ENCODE data around the gene ALAD. TPM values are rescaled to one million over a fixed set of nuclear protein-coding genes. Genes with fewer than 3 reads are reported as not detected.
A peak's percentile ranks its signal among the peaks of the same experiment; 100 is the strongest.

Gene ALAD
- total and polyA plus RNA-seq, 9 of the 15 experiments (the other 6 are each of a cell fraction or from before 2014, with no cell fraction given) = 1.3 to 12.7 (median 6.8) TPM

DNA sequence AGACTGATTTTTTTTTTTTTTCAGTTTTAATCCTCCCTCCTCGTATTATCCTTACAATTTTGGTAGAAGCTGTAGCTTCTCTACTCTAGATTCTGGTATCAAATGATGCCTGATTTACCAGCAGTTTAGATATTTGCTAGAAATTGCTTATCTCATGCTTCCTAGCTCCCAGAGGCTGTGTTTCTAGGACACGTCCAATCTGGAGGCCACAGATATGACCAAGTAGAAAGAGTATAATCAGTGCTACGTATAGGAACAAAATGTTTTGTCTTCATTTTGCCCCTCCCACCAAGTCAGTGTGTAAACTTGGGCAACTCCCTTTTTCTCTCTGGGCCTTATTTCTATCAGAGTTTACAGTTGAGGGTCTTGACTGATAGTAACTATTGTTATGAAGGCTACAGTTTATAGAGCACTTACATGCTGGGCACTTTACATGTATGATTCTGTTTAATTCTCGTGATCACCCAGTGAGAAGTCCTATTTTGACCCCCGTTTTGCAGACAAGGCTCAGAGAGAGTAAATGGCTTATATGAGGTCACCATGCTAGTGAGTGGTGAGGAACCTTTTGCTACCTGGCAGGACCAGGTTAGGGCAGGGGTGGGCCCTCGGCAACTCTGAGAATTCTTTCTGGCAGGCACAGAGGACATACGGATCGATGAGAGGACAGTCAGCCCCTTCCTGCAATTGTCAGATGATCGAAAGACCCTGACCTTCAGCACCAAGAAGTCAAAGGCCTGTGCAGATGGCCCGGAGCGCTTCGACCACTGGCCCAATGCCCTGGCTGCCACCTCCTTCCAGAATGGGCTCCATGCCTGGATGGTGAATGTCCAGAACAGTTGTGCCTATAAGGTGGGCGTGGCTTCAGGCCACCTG lies 31.9 kb downstream of the ALAD start (continued):
- TF ChIP-seq, protein P1, sequence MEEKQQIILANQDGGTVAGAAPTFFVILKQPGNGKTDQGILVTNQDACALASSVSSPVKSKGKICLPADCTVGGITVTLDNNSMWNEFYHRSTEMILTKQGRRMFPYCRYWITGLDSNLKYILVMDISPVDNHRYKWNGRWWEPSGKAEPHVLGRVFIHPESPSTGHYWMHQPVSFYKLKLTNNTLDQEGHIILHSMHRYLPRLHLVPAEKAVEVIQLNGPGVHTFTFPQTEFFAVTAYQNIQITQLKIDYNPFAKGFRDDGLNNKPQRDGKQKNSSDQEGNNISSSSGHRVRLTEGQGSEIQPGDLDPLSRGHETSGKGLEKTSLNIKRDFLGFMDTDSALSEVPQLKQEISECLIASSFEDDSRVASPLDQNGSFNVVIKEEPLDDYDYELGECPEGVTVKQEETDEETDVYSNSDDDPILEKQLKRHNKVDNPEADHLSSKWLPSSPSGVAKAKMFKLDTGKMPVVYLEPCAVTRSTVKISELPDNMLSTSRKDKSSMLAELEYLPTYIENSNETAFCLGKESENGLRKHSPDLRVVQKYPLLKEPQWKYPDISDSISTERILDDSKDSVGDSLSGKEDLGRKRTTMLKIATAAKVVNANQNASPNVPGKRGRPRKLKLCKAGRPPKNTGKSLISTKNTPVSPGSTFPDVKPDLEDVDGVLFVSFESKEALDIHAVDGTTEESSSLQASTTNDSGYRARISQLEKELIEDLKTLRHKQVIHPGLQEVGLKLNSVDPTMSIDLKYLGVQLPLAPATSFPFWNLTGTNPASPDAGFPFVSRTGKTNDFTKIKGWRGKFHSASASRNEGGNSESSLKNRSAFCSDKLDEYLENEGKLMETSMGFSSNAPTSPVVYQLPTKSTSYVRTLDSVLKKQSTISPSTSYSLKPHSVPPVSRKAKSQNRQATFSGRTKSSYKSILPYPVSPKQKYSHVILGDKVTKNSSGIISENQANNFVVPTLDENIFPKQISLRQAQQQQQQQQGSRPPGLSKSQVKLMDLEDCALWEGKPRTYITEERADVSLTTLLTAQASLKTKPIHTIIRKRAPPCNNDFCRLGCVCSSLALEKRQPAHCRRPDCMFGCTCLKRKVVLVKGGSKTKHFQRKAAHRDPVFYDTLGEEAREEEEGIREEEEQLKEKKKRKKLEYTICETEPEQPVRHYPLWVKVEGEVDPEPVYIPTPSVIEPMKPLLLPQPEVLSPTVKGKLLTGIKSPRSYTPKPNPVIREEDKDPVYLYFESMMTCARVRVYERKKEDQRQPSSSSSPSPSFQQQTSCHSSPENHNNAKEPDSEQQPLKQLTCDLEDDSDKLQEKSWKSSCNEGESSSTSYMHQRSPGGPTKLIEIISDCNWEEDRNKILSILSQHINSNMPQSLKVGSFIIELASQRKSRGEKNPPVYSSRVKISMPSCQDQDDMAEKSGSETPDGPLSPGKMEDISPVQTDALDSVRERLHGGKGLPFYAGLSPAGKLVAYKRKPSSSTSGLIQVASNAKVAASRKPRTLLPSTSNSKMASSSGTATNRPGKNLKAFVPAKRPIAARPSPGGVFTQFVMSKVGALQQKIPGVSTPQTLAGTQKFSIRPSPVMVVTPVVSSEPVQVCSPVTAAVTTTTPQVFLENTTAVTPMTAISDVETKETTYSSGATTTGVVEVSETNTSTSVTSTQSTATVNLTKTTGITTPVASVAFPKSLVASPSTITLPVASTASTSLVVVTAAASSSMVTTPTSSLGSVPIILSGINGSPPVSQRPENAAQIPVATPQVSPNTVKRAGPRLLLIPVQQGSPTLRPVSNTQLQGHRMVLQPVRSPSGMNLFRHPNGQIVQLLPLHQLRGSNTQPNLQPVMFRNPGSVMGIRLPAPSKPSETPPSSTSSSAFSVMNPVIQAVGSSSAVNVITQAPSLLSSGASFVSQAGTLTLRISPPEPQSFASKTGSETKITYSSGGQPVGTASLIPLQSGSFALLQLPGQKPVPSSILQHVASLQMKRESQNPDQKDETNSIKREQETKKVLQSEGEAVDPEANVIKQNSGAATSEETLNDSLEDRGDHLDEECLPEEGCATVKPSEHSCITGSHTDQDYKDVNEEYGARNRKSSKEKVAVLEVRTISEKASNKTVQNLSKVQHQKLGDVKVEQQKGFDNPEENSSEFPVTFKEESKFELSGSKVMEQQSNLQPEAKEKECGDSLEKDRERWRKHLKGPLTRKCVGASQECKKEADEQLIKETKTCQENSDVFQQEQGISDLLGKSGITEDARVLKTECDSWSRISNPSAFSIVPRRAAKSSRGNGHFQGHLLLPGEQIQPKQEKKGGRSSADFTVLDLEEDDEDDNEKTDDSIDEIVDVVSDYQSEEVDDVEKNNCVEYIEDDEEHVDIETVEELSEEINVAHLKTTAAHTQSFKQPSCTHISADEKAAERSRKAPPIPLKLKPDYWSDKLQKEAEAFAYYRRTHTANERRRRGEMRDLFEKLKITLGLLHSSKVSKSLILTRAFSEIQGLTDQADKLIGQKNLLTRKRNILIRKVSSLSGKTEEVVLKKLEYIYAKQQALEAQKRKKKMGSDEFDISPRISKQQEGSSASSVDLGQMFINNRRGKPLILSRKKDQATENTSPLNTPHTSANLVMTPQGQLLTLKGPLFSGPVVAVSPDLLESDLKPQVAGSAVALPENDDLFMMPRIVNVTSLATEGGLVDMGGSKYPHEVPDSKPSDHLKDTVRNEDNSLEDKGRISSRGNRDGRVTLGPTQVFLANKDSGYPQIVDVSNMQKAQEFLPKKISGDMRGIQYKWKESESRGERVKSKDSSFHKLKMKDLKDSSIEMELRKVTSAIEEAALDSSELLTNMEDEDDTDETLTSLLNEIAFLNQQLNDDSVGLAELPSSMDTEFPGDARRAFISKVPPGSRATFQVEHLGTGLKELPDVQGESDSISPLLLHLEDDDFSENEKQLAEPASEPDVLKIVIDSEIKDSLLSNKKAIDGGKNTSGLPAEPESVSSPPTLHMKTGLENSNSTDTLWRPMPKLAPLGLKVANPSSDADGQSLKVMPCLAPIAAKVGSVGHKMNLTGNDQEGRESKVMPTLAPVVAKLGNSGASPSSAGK (IDR thresholded peaks at IDR 0.05) = no peak
- TF ChIP-seq SLC30A9 (CRISPR knock-in tag; IDR thresholded peaks at IDR 0.05) = no peak
- TF ChIP-seq RBM14 (IDR thresholded peaks at IDR 0.05; ENCODE audit: borderline replicate concordance, insufficient read depth, low read depth, low read length) = no peak
- no peak for TF ChIP-seq ZNF668 (CRISPR knock-in tag; IDR thresholded peaks at IDR 0.05)
- TF ChIP-seq, protein P2, sequence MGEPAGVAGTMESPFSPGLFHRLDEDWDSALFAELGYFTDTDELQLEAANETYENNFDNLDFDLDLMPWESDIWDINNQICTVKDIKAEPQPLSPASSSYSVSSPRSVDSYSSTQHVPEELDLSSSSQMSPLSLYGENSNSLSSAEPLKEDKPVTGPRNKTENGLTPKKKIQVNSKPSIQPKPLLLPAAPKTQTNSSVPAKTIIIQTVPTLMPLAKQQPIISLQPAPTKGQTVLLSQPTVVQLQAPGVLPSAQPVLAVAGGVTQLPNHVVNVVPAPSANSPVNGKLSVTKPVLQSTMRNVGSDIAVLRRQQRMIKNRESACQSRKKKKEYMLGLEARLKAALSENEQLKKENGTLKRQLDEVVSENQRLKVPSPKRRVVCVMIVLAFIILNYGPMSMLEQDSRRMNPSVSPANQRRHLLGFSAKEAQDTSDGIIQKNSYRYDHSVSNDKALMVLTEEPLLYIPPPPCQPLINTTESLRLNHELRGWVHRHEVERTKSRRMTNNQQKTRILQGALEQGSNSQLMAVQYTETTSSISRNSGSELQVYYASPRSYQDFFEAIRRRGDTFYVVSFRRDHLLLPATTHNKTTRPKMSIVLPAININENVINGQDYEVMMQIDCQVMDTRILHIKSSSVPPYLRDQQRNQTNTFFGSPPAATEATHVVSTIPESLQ (CRISPR knock-in tag; IDR thresholded peaks at IDR 0.05) = no peak
- no peak for TF ChIP-seq PHF21A (IDR thresholded peaks at IDR 0.05; ENCODE audit: borderline replicate concordance, low read depth)
- TF ChIP-seq, protein P3, sequence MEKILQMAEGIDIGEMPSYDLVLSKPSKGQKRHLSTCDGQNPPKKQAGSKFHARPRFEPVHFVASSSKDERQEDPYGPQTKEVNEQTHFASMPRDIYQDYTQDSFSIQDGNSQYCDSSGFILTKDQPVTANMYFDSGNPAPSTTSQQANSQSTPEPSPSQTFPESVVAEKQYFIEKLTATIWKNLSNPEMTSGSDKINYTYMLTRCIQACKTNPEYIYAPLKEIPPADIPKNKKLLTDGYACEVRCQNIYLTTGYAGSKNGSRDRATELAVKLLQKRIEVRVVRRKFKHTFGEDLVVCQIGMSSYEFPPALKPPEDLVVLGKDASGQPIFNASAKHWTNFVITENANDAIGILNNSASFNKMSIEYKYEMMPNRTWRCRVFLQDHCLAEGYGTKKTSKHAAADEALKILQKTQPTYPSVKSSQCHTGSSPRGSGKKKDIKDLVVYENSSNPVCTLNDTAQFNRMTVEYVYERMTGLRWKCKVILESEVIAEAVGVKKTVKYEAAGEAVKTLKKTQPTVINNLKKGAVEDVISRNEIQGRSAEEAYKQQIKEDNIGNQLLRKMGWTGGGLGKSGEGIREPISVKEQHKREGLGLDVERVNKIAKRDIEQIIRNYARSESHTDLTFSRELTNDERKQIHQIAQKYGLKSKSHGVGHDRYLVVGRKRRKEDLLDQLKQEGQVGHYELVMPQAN (IDR thresholded peaks at IDR 0.05; ENCODE audit: borderline replicate concordance) = no peak
- TF ChIP-seq HDAC6 (IDR thresholded peaks at IDR 0.05; ENCODE audit: low read depth, low read length) = no peak
- TF ChIP-seq JUN (IDR thresholded peaks at IDR 0.05; ENCODE audit: borderline replicate concordance, low read depth, low read length) = peak; percentile 45
- TF ChIP-seq JUN (CRISPR knock-in tag; IDR thresholded peaks at IDR 0.05; ENCODE audit: borderline replicate concordance) = no peak
- peak; percentile 82 for TF ChIP-seq CREM (IDR thresholded peaks at IDR 0.05; ENCODE audit: low read depth)
